Epithelial cell of esophagus (primary cell): ENCODE data around the gene ARF1.

Experiments
- DNase-seq: peaks from one replicate; pipeline ENCODE4 v3.0.0; 2010; ENCODE audit warnings: low read depth
- H3K4me3 ChIP-seq: 2 replicates; pipeline ENCODE4 v1.5.1; 2011; ENCODE audit warnings: mild to moderate bottlenecking, low read length, control low read depth
- TF ChIP-seq, protein P1 (sequence below): IDR thresholded peaks from 2 replicates; pipeline ENCODE4 v1.5.1; 2011; ENCODE audit warnings: low read depth, mild to moderate bottlenecking, low read length, control low read depth, inconsistent platforms; ENCODE audit not compliant: insufficient read depth; ENCODE audit errors: missing control alignments

ARF1 gene

GRCh38 chr1:228062085-228062791 lies 20.3 kb upstream of the ARF1 start:
- no peak overlapping the region for H3K4me3 ChIP-seq
- DNase-seq, result no peak
- TF ChIP-seq, protein P1, sequence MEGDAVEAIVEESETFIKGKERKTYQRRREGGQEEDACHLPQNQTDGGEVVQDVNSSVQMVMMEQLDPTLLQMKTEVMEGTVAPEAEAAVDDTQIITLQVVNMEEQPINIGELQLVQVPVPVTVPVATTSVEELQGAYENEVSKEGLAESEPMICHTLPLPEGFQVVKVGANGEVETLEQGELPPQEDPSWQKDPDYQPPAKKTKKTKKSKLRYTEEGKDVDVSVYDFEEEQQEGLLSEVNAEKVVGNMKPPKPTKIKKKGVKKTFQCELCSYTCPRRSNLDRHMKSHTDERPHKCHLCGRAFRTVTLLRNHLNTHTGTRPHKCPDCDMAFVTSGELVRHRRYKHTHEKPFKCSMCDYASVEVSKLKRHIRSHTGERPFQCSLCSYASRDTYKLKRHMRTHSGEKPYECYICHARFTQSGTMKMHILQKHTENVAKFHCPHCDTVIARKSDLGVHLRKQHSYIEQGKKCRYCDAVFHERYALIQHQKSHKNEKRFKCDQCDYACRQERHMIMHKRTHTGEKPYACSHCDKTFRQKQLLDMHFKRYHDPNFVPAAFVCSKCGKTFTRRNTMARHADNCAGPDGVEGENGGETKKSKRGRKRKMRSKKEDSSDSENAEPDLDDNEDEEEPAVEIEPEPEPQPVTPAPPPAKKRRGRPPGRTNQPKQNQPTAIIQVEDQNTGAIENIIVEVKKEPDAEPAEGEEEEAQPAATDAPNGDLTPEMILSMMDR, result no peak

- DNase-seq, result no peak
- TF ChIP-seq, protein P1, result peak; percentile 19
- no peak overlapping the region for H3K4me3 ChIP-seq
These were observed 19.7 kb upstream of the ARF1 start for GRCh38 chr1:228062812-228063211.

DNA sequence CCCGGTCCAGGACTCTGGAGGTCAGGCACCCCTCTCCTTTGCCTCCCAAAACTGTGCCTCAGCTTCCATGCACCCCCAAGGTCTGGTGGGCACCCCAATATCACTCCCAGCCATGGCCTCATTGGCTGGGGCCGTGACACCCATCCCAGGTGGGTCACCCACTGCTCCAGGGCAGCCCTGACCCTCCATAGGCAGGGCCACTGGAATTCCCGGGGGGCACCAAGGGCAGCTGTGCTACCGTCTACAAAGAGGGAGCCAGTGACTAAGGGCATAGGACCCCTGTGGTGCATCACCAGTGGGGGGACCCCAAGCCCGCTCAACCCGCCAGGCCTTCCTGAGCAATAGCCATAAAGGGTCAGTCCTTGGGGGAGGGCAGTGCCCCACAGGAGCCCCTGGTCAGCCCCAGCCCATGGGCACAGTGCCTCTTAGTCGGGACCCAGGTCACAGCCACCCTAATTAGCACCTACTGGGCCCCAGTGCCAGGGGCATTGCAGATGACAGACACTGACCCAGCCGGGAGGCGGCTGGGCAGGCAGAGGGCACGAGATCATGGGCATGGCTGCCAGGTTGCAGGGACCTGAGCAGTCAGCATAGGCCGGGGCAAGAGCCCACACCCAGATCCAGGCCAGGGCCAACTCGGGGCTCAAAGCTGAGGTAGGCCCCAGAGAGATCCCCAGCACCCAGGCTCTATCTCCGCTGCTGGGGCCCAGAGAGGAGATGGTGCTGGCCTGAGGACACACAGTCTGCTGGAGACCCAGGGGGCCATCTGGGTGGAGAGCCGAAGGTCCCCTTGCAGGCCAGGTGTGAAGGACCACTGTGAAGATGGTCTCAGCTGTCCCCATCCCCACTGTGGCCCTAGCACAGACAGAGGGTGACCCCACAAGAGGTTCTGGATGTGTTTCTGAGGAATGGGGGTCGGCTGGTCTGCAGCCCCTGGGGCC lies 19.0 kb upstream of the ARF1 start:
- no peak for DNase-seq
- TF ChIP-seq, protein P1, result no peak
- H3K4me3 ChIP-seq, result no peak overlapping the region

GRCh38 chr1:228064296-228064695 lies 18.2 kb upstream of the ARF1 start:
- TF ChIP-seq, protein P1, result no peak
- DNase-seq, result no peak
- no peak overlapping the region for H3K4me3 ChIP-seq

GRCh38 chr1:228064741-228065542 lies 17.6 kb upstream of the ARF1 start:
- no peak for DNase-seq
- TF ChIP-seq, protein P1, result no peak
- H3K4me3 ChIP-seq, result no peak overlapping the region

DNA sequence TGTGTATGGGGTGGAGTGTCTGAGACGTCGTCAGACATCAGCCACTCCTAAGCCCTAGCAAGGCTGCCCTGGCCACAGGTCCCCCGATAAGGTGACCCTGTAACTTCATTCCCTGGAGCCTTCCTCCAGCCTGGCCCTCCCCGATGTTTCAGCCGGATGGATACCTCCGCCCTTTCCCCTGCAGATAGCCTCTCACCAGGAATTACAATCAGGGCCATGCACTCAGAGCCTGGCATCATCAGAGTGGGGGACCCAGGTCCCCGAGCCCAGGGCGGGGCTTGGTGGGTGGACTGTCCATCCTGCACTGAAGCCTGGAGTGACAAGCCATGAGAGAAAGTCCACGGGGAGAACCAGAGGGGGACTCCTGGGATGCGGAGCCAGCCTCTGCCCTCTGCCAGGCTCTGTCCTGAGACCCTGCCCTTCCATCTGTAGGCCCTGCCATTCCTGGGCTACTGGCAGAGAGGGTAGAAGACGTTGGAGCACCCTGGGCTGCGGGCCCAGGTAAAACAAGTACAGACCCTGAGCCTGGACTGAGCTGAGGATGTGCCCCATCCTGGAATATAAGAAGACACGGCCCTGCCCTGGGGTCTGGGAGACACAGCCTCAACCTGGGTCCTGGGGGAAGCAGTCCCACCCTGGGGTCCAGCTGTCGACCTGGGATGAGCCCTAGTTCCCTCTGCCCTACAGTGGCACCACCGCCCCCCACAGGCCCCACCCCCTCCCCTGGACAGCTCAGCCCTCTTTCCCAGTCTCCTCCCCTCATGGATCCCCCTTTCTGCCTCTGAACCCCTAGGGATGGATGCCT lies 16.8 kb upstream of the ARF1 start:
- TF ChIP-seq, protein P1, result no peak
- no peak overlapping the region for H3K4me3 ChIP-seq
- DNase-seq, result no peak
